HepG2 (cell line): ENCODE data around the gene ARHGEF10L. TPM values are rescaled to one million over a fixed set of nuclear protein-coding genes. Genes with fewer than 3 reads are reported as not detected.

ENCODE experiments used
- ATAC-seq: fragments of 200-7000 bp; cut with Tn5 transposase; 3 replicates; pipeline ENCODE4 v1.9.1; 2020; ENCODE audit warnings: mild to moderate bottlenecking, moderate library complexity
- BruUV-seq: library from RNA; stranded (reverse); fragments of 400-500 nt; replicated peaks from 2 replicates; lab custom pipeline; 2021; lab: Mats Ljungman, UMichigan
- CTCF ChIA-PET: fragments of 300-600 bp; formaldehyde crosslinking; extraction: SDS; loops from one replicate; lab custom pipeline; 2021; ENCODE audit warnings: low total read pairs, inconsistent platforms, low intra/inter-chr PET ratio; lab: Yijun Ruan, JAX
- POLR2A ChIA-PET: fragments of 350-600 bp; sonication (Branson Sonifier 250); formaldehyde crosslinking; loops from one replicate; lab custom pipeline; 2020; ENCODE audit warnings: antibody characterized with exemption, inconsistent platforms; lab: Yijun Ruan, JAX
- DNase-seq: peaks from one replicate; pipeline ENCODE4 v3.0.0-alpha.2; 2015; ENCODE audit warnings: low spot score
- FAIRE-seq: peaks from 3 replicates; lab custom pipeline; 2011; peaks lifted over from hg19 to GRCh38; lab: Jason Lieb, UNC
- H2AFZ ChIP-seq: one replicate; pipeline ENCODE4 v1.6.1; 2011; ENCODE audit warnings: low read length, inconsistent platforms
- H3K27ac ChIP-seq: fragments of 300-600 bp; 3 replicates; pipeline ENCODE4 v1.8.0; 2011; ENCODE audit warnings: mixed run types, mild to moderate bottlenecking, mixed read lengths, low read length, inconsistent platforms; ENCODE audit not compliant: insufficient read depth; ENCODE audit errors: extremely low read length
- H3K27me3 ChIP-seq, 2 experiments: fragments of 200-600 bp in 1 of 2; 2 replicates in 1 of 2; 3 replicates in 1 of 2; pipeline versions ENCODE4 v1.6.0 to v1.8.0; 2011; ENCODE audit warnings: low read length in 2 of 2, mild to moderate bottlenecking in 2 of 2, moderate library complexity in 2 of 2, inconsistent platforms in 1 of 2; ENCODE audit not compliant: insufficient read depth in 2 of 2, control insufficient read depth in 1 of 2
- H3K36me3 ChIP-seq, 2 experiments: fragments of 200-600 bp in 1 of 2; replicated peaks in 1 of 2; 2 replicates in 1 of 2; 3 replicates in 1 of 2; pipeline versions ENCODE4 v1.5.1 to v1.8.0; 2011; ENCODE audit warnings: low read length in 2 of 2, inconsistent platforms in 1 of 2; ENCODE audit not compliant: insufficient read depth in 2 of 2, control insufficient read depth in 1 of 2
- H3K4me1 ChIP-seq: 2 replicates; pipeline ENCODE4 v1.5.1; 2012; ENCODE audit warnings: low read length, inconsistent platforms; ENCODE audit not compliant: insufficient read depth
- H3K4me2 ChIP-seq: 2 replicates; pipeline ENCODE4 v1.6.0; 2011; ENCODE audit warnings: low read depth, low read length, inconsistent platforms
- H3K4me3 ChIP-seq, 3 experiments: fragments of 200-600 bp in 1 of 3; sonication (generic), shearing (Covaris generic) in 1 of 3; replicated peaks in 1 of 3; 2 replicates each; pipeline ENCODE4 v1.5.1; 2011 to 2016; ENCODE audit warnings: low read length in 3 of 3, inconsistent platforms in 2 of 3, low read depth in 2 of 3, mild to moderate bottlenecking in 2 of 3, control low read depth in 1 of 3, mixed read lengths in 1 of 3; ENCODE audit not compliant: insufficient read depth in 1 of 3
- H3K79me2 ChIP-seq: one replicate; pipeline ENCODE4 v1.6.1; 2011; ENCODE audit warnings: low read length, inconsistent platforms; ENCODE audit not compliant: insufficient read depth
- H3K9ac ChIP-seq: 2 replicates; pipeline ENCODE4 v1.6.0; 2011; ENCODE audit warnings: mild to moderate bottlenecking, low read depth, low read length, inconsistent platforms; ENCODE audit not compliant: insufficient read depth
- H3K9me3 ChIP-seq: 2 replicates; pipeline ENCODE4 v1.5.1; 2012; ENCODE audit warnings: mild to moderate bottlenecking, low read length
- H4K20me1 ChIP-seq: 2 replicates; pipeline ENCODE4 v1.6.0; 2011; ENCODE audit warnings: inconsistent platforms, mild to moderate bottlenecking, low read length, moderate library complexity; ENCODE audit not compliant: insufficient read depth
- GTF3A ChIP-seq: sonication (generic); formaldehyde crosslinking; conservative IDR thresholded peaks from 2 replicates; pipeline ENCODE4 v1.4.0; 2020; ENCODE audit warnings: mild to moderate bottlenecking, missing genetic modification reagents
- KDM1A ChIP-seq: IDR thresholded peaks from 2 replicates; pipeline ENCODE4 v1.6.1; 2016; ENCODE audit warnings: missing compliant biosample characterization
- MTA1 ChIP-seq: sonication (generic); formaldehyde crosslinking; IDR thresholded peaks from 2 replicates; pipeline ENCODE4 v1.4.0; 2020; ENCODE audit warnings: missing genetic modification reagents, mild to moderate bottlenecking, borderline replicate concordance
- POLR2A ChIP-seq, 2 experiments: IDR thresholded peaks; 2 replicates each; pipeline ENCODE4 v1.6.1; 2011; ENCODE audit warnings: low read depth in 2 of 2, low read length in 2 of 2, mild to moderate bottlenecking in 1 of 2, moderate library complexity in 1 of 2; ENCODE audit not compliant: insufficient read depth in 1 of 2
- ZBTB7A ChIP-seq: sonication (generic); formaldehyde crosslinking; IDR thresholded peaks from 2 replicates; pipeline ENCODE4 v1.8.0; 2022; ENCODE audit warnings: mild to moderate bottlenecking, missing genetic modification reagents
- ZNF550 ChIP-seq: sonication (generic); formaldehyde crosslinking; IDR thresholded peaks from 2 replicates; pipeline ENCODE4 v1.4.0; 2020; ENCODE audit warnings: mild to moderate bottlenecking, missing genetic modification reagents, borderline replicate concordance
- ZNF660 ChIP-seq: sonication (generic); formaldehyde crosslinking; IDR thresholded peaks from 2 replicates; pipeline ENCODE4 v1.5.1; 2020; ENCODE audit warnings: mild to moderate bottlenecking, low read depth, missing genetic modification reagents, borderline replicate concordance
- WGBS: methylation state at CpG from one replicate; pipeline ENCODE4 v1.1.6; 2017; ENCODE audit warnings: low lambda C conversion rate; 5-methylcytosine and 5-hydroxymethylcytosine counted together
- in situ Hi-C: cut with HindIII; loops from 2 replicates; pipeline ENCODE4 v1.10.0; 2017; ENCODE audit warnings: low pct_unique_long_range_greater_than_20kb; ENCODE audit not compliant: extremely low pct_ligation_motif_present
- intact Hi-C: fragments of 100-400 bp; cut with micrococcal nuclease; formaldehyde crosslinking; loops from one replicate; pipeline ENCODE4 v1.10.0; 2022; ENCODE audit not compliant: unreplicated experiment
- polyA plus RNA-seq, 8 experiments: library from polyadenylated mRNA; depleted of rRNA in 3 of 8; stranded (reverse) in 7 of 8; unstranded in 1 of 8; fragments of >200 nt; fragmentation: Illumina TruSeq in 4 of 8; extraction: Trizol in 4 of 8; gene quantifications; 2 replicates each; pipeline versions ENCODE4 v1.2.1 to v1.2.3, GENCODE V29; 2011 to 2016; ENCODE audit warnings: low read depth in 4 of 8, missing spikeins in 1 of 8, mixed read lengths in 1 of 8; ENCODE audit not compliant: insufficient read depth in 1 of 8
- total RNA-seq, 5 experiments: library from RNA; depleted of rRNA; stranded (reverse); fragments of >200 nt; fragmentation: Illumina TruSeq; extraction: Trizol; gene quantifications; 2 replicates each; pipeline ENCODE4 v1.2.3, GENCODE V29; 2016; ENCODE audit warnings: low read depth in 1 of 5
- TF ChIP-seq, protein P1 (sequence below): sonication (generic); formaldehyde crosslinking; IDR thresholded peaks from 2 replicates; pipeline ENCODE4; 2020; ENCODE audit warnings: missing genetic modification reagents, mild to moderate bottlenecking, borderline replicate concordance
- TF ChIP-seq, protein P2 (sequence below): sonication (generic); formaldehyde crosslinking; IDR thresholded peaks from 2 replicates; pipeline ENCODE4 v1.5.0; 2020; ENCODE audit warnings: missing genetic modification reagents

The ARHGEF10L gene
- total and polyA plus RNA-seq, 2 of the 13 experiments (the other 11 are each of a cell fraction or from before 2014, with no cell fraction given): 46.5 to 78.3 TPM

DNA sequence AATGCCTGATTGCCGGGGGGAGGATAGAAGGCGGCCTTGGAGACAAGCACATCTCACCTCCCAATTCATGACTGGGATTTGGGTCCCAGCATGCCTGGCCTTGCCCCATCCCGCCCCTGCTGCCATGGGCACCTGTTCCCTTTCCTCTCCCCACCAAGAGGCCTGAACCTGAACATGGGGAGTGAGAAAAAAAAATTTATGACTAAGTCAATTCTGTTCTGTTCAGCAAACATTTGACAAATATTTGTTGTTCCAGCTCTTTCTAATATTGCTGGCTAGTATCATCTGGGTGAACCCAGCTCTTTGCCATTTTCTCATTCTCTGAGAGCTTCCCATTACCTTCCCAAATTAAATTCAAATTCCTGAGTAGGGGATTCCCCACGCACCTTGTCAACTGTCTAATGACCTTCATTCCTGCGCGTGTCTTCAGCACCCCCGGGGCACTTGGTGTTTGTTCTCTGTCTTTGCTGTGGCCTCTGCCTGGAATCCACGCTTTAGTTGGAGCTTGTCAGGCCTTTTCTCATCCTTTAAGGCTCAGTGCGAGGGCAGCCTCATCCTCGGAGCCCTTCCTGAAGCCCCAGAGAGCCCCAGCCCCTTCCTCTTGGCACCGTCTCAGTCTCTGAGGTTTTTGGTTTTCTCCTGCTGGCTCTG is 42.8 kb downstream of the ARHGEF10L start:
- intact Hi-C loops: loop anchor here (2.0 kb wide), 1 partner anchor 43 kb away; the partner anchor contains the start of gene ARHGEF10L
- H3K9ac ChIP-seq: peak overlapping the region; percentile 85
- TF ChIP-seq, protein P1, sequence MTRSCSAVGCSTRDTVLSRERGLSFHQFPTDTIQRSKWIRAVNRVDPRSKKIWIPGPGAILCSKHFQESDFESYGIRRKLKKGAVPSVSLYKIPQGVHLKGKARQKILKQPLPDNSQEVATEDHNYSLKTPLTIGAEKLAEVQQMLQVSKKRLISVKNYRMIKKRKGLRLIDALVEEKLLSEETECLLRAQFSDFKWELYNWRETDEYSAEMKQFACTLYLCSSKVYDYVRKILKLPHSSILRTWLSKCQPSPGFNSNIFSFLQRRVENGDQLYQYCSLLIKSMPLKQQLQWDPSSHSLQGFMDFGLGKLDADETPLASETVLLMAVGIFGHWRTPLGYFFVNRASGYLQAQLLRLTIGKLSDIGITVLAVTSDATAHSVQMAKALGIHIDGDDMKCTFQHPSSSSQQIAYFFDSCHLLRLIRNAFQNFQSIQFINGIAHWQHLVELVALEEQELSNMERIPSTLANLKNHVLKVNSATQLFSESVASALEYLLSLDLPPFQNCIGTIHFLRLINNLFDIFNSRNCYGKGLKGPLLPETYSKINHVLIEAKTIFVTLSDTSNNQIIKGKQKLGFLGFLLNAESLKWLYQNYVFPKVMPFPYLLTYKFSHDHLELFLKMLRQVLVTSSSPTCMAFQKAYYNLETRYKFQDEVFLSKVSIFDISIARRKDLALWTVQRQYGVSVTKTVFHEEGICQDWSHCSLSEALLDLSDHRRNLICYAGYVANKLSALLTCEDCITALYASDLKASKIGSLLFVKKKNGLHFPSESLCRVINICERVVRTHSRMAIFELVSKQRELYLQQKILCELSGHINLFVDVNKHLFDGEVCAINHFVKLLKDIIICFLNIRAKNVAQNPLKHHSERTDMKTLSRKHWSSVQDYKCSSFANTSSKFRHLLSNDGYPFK (CRISPR knock-in tag): 0 out of 2 replicates have a peak, but pooled peaks have one; percentile 30
- 0 out of 2 replicates have a peak, but pooled peaks have one; percentile 31 for TF ChIP-seq MTA1
- no peak for TF ChIP-seq ZNF660 (CRISPR knock-in tag)
- 0 out of 2 replicates have a peak, but pooled peaks have one; percentile 27 for TF ChIP-seq GTF3A (CRISPR knock-in tag)
- TF ChIP-seq ZNF550: no peak
- peak; percentile 52; the same call in 1 of the 2 replicates for TF ChIP-seq ZBTB7A (CRISPR knock-in tag)
- TF ChIP-seq, protein P2, sequence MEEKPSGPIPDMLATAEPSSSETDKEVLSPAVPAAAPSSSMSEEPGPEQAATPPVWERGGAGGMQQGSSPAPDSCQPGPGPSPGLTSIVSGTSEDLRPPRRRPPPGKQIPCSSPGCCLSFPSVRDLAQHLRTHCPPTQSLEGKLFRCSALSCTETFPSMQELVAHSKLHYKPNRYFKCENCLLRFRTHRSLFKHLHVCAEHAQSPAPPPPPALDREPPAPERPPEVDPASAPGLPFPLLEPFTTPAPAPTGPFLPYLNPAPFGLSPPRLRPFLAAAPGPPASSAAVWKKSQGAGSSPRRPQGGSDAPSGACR: 0 out of 2 replicates have a peak, but pooled peaks have one; percentile 47
- no peak for TF ChIP-seq KDM1A (CRISPR knock-in tag)
- TF ChIP-seq POLR2A (IDR thresholded peaks at IDR 0.05; ENCODE audit: insufficient read depth in 1 of 2, low read depth in 2 of 2, low read length in 2 of 2): peak in 1 of 2 experiments; percentile 7; a peak in 1 of 4 replicates

More for the DNA sequence above, 42.8 kb downstream of the ARHGEF10L start:
- no peak overlapping the region for H2AFZ ChIP-seq
- FAIRE-seq (no peak), ATAC-seq (no peak), DNase-seq (no peak)
- no peaks in the 10 kb centered on the region for H3K9me3 ChIP-seq
- H3K79me2 ChIP-seq: peaks cover 47% of the 10 kb centered on the region
- POLR2A ChIA-PET: interaction anchor here (0.9 to 5.6 kb wide), 7 partner anchors 9 to 41 kb away, joined by 3 to 45 read pairs (median 9); no protein-coding TSS in a partner anchor
- no peaks in the 10 kb centered on the region for H3K27me3 ChIP-seq
- H3K36me3 ChIP-seq: no peaks in the 10 kb centered on the region; a peak in 1 of 5 replicates
- CTCF ChIA-PET: no interaction called here
- BruUV-seq: no TSS peak
- peak overlapping the region; percentile 96 for H3K4me2 ChIP-seq
- in situ Hi-C loops: no loop called here
- peak overlapping the region; percentile 93 for H3K27ac ChIP-seq
- H3K4me1 ChIP-seq: peaks cover 87% of the 10 kb centered on the region
- peaks cover 41% of the 10 kb centered on the region; the same call in 1 of the 2 replicates for H4K20me1 ChIP-seq
- H3K4me3 ChIP-seq: peak overlapping the region; percentile 44 to 84 (median 82)
- WGBS: 38% methylated on average over 11 of the region's 11 CpGs
